ENCODE data around the gene ATRN. TPM values are rescaled to one million over a fixed set of nuclear protein-coding genes. Genes with fewer than 3 reads are reported as not detected.

Gene ATRN
- total RNA-seq, 1 experiment from 2014 or later = 41.4 TPM

DNA sequence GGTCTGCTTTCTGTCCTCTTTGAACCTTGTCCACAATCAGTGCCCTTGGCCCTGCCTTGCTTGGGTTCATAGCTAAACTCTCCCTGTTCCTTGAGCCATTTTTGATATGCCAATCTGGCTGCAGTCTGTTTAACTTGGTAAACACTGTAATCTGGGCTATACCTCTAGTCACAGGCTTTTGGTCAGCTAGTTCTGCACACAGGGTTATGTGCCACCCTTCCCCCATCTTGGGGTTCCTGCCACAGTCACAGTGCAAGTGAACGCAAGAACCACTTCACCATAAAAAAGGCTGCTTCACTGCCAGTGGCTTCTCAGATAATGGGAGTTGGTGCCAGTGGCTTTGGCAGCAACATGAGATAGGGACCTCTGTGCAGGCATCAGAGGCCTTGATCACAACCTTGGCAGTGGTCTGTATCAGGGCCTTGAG, 10.9 kb upstream of the ATRN start:
- TF ChIP-seq, protein P1, sequence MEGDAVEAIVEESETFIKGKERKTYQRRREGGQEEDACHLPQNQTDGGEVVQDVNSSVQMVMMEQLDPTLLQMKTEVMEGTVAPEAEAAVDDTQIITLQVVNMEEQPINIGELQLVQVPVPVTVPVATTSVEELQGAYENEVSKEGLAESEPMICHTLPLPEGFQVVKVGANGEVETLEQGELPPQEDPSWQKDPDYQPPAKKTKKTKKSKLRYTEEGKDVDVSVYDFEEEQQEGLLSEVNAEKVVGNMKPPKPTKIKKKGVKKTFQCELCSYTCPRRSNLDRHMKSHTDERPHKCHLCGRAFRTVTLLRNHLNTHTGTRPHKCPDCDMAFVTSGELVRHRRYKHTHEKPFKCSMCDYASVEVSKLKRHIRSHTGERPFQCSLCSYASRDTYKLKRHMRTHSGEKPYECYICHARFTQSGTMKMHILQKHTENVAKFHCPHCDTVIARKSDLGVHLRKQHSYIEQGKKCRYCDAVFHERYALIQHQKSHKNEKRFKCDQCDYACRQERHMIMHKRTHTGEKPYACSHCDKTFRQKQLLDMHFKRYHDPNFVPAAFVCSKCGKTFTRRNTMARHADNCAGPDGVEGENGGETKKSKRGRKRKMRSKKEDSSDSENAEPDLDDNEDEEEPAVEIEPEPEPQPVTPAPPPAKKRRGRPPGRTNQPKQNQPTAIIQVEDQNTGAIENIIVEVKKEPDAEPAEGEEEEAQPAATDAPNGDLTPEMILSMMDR (IDR thresholded peaks at IDR 0.05; ENCODE audit: insufficient read depth in 1 of 2, low read depth in 1 of 2, low read length in 1 of 2, severe bottlenecking in 1 of 2, unreplicated experiment in 1 of 2) = no peak
- H3K4me3 ChIP-seq (ENCODE audit: low read depth, low read length) = no peak overlapping the region
- H3K36me3 ChIP-seq (ENCODE audit: control insufficient read depth, insufficient read depth, low read length) = no peaks in the 10 kb centered on the region
- DNase-seq = no peak
- intact Hi-C loops (cut with micrococcal nuclease; ENCODE audit: unreplicated experiment) = no loop called here
- H3K9me3 Mint-ChIP-seq (ENCODE audit: unreplicated experiment) = no peaks in the 10 kb centered on the region
- H3K27ac Mint-ChIP-seq (ENCODE audit: unreplicated experiment) = no peak overlapping the region
- no peaks in the 10 kb centered on the region for H3K36me3 Mint-ChIP-seq (ENCODE audit: insufficient read depth, unreplicated experiment)
- H3K27me3 ChIP-seq (replicated peaks; ENCODE audit: control insufficient read depth, insufficient read depth, low read length) = no peaks in the 10 kb centered on the region
- H3K4me3 Mint-ChIP-seq (ENCODE audit: unreplicated experiment) = no peak overlapping the region
- H3K4me1 Mint-ChIP-seq (ENCODE audit: low read depth, unreplicated experiment) = no peaks in the 10 kb centered on the region
- no peaks in the 10 kb centered on the region for H3K9me3 ChIP-seq
- H3K27me3 Mint-ChIP-seq (ENCODE audit: insufficient read depth, unreplicated experiment) = no peaks in the 10 kb centered on the region
- CTCF ChIA-PET = no interaction called here
- H3K4me1 ChIP-seq = no peaks in the 10 kb centered on the region
- BruUV-seq (replicated peaks) = no TSS peak
- POLR2A ChIA-PET = no interaction called here

DNA sequence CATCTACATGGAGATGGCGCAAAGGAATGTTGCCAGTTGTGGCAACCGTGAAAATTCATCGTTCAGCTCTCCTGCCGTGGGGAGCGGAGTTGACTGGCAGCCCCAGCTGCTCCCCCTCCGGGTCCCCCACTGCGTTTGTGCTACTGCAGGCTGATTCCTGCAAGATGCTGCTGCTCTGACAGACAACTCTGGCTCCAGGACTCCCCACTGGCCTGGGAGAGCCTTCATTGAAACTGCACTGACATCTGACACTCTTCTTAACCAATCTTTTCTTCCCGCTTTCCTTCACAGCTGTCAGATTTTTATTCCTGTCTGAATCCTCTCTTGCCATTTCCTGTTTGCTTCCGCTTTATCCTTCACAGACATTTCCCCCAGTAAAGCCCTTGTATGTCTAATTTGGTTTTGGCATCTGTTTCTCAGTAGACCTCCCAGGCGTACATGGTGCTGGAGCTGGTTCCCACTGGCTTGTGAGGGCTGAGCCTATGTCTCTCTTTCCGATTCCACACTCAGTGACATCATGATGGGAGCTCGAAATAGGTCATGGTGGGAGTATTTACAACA, 9.5 kb upstream of the ATRN start:
- Histone ChIP-seq H3K4me3 (ENCODE audit: low read depth, low read length) (no peak overlapping the region), H3K4me1 (no peaks in the 10 kb centered on the region), H3K36me3 (ENCODE audit: control insufficient read depth, insufficient read depth, low read length) (no peaks in the 10 kb centered on the region), H3K27me3 (replicated peaks; ENCODE audit: control insufficient read depth, insufficient read depth, low read length) (no peaks in the 10 kb centered on the region), H3K9me3 (no peaks in the 10 kb centered on the region)
- peaks cover 5% of the 10 kb centered on the region for H3K27me3 Mint-ChIP-seq (ENCODE audit: insufficient read depth, unreplicated experiment)
- no peak overlapping the region for H3K27ac Mint-ChIP-seq (ENCODE audit: unreplicated experiment)
- no peaks in the 10 kb centered on the region for H3K9me3 Mint-ChIP-seq (ENCODE audit: unreplicated experiment)
- DNase-seq = no peak
- no peaks in the 10 kb centered on the region for H3K36me3 Mint-ChIP-seq (ENCODE audit: insufficient read depth, unreplicated experiment)
- CTCF ChIA-PET = no interaction called here
- H3K4me1 Mint-ChIP-seq (ENCODE audit: low read depth, unreplicated experiment) = no peaks in the 10 kb centered on the region
- no TSS peak for BruUV-seq (replicated peaks)
- intact Hi-C loops (cut with micrococcal nuclease; ENCODE audit: unreplicated experiment) = no loop called here
- TF ChIP-seq, protein P1 (IDR thresholded peaks at IDR 0.05; ENCODE audit: insufficient read depth in 1 of 2, low read depth in 1 of 2, low read length in 1 of 2, severe bottlenecking in 1 of 2, unreplicated experiment in 1 of 2) = no peak
- H3K4me3 Mint-ChIP-seq (ENCODE audit: unreplicated experiment) = no peak overlapping the region
- POLR2A ChIA-PET = no interaction called here

DNA sequence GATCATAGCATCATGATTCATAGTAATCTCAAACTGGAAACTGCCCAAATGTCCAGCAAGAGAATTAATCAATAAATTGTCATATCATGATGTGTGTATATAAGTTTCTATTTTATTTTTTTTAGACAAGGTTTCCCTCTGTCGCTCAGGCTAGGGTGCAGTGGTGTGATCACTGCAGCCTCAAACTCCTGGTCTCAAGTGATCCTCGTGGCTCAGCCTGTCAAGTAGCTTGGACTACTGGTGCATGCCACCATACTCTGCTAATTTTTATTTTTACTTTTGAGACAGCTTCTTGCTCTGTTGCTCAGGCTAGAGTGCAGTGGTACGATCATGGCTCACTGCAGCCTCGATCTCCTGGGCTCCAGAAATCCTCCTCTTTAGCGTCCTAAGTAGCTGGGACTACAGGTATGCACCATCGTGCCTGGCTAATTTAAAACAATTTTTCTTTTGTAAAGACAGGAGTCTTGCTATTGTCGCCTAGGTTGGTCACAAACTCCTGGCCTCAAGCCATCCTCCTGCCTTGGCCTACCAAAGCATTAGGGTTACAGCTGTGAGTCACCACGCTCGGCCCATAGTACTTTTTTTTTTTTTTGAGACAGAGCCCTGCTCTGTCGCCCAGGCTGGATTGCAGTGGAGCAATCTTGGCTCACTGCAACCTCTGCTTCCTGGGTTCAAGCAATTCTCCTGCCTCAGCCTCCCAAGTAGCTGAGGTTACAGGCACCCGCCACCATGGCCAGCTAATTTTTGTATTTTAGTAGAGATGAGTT, 8.7 kb upstream of the ATRN start:
- POLR2A ChIA-PET = no interaction called here
- H3K9me3 Mint-ChIP-seq (ENCODE audit: unreplicated experiment) = no peaks in the 10 kb centered on the region
- TF ChIP-seq, protein P1 (IDR thresholded peaks at IDR 0.05; ENCODE audit: insufficient read depth in 1 of 2, low read depth in 1 of 2, low read length in 1 of 2, severe bottlenecking in 1 of 2, unreplicated experiment in 1 of 2) = no peak
- no peaks in the 10 kb centered on the region for H3K36me3 ChIP-seq (ENCODE audit: control insufficient read depth, insufficient read depth, low read length)
- no peaks in the 10 kb centered on the region for H3K4me1 ChIP-seq
- no TSS peak for BruUV-seq (replicated peaks)
- H3K27me3 Mint-ChIP-seq (ENCODE audit: insufficient read depth, unreplicated experiment) = peaks cover 5% of the 10 kb centered on the region
- H3K9me3 ChIP-seq = no peaks in the 10 kb centered on the region
- H3K4me3 ChIP-seq (ENCODE audit: low read depth, low read length) = no peak overlapping the region
- H3K4me3 Mint-ChIP-seq (ENCODE audit: unreplicated experiment) = no peak overlapping the region
- intact Hi-C loops (cut with micrococcal nuclease; ENCODE audit: unreplicated experiment) = no loop called here
- H3K27me3 ChIP-seq (replicated peaks; ENCODE audit: control insufficient read depth, insufficient read depth, low read length) = no peaks in the 10 kb centered on the region
- no peak overlapping the region for H3K27ac Mint-ChIP-seq (ENCODE audit: unreplicated experiment)
- no peaks in the 10 kb centered on the region for H3K36me3 Mint-ChIP-seq (ENCODE audit: insufficient read depth, unreplicated experiment)
- no peaks in the 10 kb centered on the region for H3K4me1 Mint-ChIP-seq (ENCODE audit: low read depth, unreplicated experiment)
- CTCF ChIA-PET = interaction anchor here (0.6 kb wide), 1 partner anchor 145 kb away, joined by 4 read pairs; no protein-coding TSS in a partner anchor
- no peak for DNase-seq

Data from Caco-2 (cell line).